ELF-1 (cell line): ENCODE measurements around the gene GPNMB.
"Not testable (repeated sequence)": the region's sequence is repeated elsewhere in the genome, so short reads cannot be mapped to it uniquely, and the experiment has no call there.

Experiments used
- DNase-seq: peaks from one replicate; pipeline ENCODE4 v3.0.0-alpha.2; 2016; ENCODE audit warnings: low read depth, low spot score

The GPNMB gene

DNA sequence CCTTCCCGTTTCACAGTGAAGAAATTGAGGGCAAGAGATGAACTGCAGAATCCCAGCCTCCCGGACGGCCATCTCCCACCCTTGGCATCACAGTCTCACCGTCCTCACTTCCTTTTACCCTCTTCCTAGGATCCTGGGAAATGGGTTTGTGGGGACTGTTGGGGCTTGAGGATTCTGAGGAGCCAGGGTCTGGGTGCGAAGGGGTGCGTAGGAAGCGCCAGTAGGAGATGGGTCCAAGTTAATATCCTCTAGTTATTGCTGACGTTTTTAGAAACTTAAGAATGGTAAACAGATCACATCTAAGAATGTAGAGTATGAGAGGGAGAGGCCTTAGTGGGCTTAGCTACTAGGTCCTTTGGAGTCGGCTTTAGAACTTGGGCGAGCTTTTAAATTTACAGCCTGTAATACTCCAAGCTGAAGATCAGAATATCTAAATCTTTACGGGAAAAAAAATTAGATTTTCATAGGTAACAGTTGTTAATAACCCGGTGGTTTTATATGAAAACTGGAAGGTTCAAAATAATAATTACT is 53.3 kb downstream of the GPNMB start:
- no peak for DNase-seq

DNA sequence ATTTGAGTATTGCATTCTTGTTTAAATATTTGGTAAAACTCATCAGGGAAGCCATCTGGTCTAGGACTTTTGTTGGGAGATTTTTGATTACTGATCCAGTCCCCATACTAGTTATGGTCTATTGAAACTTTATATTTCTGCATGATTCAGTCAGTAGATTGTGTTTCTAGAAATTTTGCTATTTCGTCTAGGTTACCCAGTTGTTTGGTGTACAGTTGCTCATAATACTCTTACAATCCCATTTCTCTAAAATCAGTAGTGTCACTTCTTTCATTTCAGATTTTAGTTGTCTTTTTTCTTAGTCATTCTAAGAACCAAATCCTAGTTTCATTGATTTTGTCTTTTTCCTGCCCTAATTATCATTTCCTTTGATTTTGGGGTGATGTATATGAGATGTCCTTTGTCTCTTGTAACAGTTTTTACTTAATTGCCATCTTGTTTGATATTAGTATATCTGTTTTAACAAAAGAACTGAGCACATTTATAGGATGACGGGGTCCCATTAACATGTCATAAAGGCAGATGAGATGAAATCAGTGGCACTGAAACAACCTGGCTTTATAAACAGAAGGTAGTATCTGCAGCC is 60.5 kb downstream of the GPNMB start:
- DNase-seq: no peak

DNA sequence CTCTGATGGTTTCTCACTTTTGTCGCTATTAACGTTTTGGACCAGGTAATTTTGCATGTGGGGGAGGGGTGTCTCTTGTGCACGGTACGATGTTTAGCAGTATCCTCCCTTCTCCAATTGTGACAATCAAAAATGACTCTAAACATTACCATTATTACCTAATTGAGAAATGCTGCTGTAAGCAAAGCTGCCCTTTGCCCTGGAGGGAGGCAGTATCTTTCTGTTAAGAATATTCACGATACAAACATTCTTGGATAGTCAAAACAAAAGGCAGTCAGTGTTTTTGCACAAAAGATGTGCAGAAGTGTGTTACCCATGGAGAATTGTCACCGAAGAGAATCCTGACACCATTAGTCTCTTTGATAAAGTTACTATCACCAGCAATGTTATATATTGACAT is 62.2 kb downstream of the GPNMB start:
- no peak for DNase-seq

DNA sequence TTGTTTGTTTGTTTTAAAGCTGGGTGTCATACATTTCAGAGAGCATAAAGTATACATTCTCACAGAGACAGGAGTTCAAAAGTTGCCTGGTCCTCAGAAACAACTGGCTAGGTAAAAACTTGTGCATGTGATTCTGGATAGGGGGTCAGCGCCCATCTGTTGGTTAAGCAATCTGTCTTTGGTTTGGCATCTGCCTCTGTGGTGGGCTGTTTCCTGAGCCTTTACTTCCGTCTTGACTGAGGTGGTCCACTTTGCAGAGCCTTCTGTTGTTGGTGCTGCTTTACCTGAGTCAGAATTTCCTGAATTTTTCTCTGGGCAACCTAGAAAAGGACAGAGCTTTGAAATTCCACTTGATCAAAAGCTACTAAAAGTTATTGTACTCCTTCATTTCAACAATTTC is 65.6 kb downstream of the GPNMB start:
- DNase-seq: not testable (repeated sequence)

DNA sequence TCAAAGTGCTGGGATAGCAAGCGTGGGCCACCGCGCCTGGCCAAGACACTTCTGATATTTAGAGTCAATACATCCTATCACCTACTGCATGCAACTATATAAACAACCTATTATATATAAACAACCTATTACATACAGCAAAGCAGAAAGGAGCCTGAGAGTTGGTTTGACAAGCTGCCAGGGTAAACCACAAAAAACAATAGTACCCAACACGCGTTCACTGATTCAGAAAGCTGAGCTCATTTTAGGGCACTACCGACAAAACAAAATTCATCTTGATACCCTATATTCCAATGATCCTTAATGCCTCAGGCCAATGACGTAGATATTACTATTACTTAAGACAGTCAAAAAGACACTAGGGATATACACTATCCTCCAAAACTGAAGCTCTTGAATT is 68.8 kb downstream of the GPNMB start:
- no peak for DNase-seq
